HG02763 (cell line): ENCODE results near the gene PLEKHO2.

Source experiments
- ATAC-seq: cut with Tn5 transposase; IDR thresholded peaks from one replicate; pipeline ENCODE4 v1.9.1; 2021; ENCODE audit warnings: mild to moderate bottlenecking, moderate library complexity; ENCODE audit not compliant: unreplicated experiment

The PLEKHO2 gene

DNA sequence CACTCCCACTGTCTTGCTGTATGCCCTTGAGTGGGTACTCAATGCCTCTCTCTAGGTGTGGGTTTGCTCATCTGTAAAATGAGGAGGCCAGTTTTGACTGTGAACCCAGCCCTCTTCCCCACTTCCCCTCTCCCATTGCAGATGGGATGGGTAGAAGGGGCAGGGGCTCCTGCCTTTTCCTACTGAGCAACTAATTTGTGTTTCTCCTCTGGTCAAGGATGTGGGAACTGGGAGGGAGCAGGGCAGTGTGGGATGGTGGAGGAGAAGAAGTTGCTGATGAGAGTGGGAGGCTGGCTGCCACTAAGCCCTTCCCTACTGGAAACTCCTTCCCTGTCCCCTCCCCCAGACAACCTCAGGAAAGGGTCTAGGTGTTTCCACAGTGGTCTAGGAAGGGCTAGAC, 49.8 kb downstream of the PLEKHO2 start:
- ATAC-seq, result no peak

DNA sequence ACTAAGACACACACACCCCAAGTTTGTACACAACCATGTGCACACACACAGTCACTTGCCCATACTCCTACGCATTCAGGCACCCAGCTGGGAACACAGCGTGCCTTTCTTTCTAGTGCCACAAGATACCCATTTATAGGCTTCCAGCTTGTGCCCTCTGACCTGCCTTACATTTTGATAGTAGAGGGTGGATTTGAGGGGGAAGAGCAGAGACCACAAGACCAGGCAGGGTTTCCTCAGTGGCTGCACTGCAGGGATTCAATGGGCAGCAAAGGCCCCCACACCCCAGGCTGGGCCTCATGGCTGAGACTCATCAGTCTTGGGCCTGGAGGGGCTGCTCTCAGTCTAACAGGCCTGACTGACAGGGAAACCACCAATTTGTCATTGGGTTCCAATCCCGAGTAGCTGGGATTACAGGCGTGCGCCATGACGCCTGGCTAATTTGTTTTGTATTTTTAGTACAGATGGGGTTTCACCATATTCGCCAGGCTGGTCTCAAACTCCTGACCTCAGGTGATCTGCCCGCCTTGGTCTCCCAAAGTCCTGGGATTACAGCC, 51.2 kb downstream of the PLEKHO2 start:
- ATAC-seq, result no peak

GRCh38 chr15:64893481-64894394, 52.0 kb downstream of the PLEKHO2 start:
- ATAC-seq, result peak; percentile 63

- ATAC-seq, result peak; percentile 31
Observed at GRCh38 chr15:64894395-64895056, 52.8 kb downstream of the PLEKHO2 start.

GRCh38 chr15:64895285-64896065, 53.8 kb downstream of the PLEKHO2 start:
- no peak for ATAC-seq

DNA sequence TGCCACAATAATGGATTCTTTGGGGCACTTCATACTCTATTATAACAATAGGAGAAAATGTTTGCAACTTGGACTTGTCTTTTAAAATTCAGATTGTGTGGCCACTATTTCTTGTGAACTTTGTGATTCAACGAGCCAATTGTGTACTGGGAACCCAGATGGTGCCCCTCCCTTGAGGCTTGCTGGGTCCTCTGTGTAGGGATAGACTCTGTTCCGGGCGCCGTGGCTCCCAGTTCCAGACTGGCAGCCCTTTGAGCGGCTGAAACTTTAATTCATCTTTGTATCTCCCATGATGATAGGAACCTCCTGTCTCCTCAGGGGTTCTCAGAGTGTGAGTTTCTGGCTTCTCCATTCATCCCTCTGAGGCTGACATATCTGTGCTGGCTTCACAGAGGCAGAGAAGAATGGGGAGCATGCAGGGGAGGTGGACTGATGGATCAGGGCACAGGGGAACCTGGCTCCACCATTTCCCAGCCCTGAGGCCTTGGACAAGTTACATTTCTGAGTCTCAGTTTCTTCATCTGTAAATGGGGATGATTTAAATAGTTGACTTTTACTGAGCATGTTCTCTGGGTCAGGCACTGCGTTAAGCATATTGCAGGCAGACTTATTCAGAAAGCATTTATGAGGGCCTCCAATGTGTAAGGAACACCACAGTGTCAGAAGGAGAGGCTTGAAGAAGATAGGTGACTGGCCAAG, 54.8 kb downstream of the PLEKHO2 start:
- ATAC-seq, result no peak

GRCh38 chr15:64897345-64897985, 55.8 kb downstream of the PLEKHO2 start:
- ATAC-seq, result no peak

GRCh38 chr15:64898406-64898805, 56.7 kb downstream of the PLEKHO2 start:
- ATAC-seq, result no peak

- ATAC-seq, result no peak
Observed at GRCh38 chr15:64901141-64901540, 59.4 kb downstream of the PLEKHO2 start.

GRCh38 chr15:64901914-64902313, 60.2 kb downstream of the PLEKHO2 start:
- ATAC-seq, result no peak

GRCh38 chr15:64902863-64903262, 61.1 kb downstream of the PLEKHO2 start:
- ATAC-seq, result no peak

- no peak for ATAC-seq
Observed at GRCh38 chr15:64903326-64903950, 61.7 kb downstream of the PLEKHO2 start.

GRCh38 chr15:64904189-64904588, 62.5 kb downstream of the PLEKHO2 start:
- ATAC-seq, result no peak

DNA sequence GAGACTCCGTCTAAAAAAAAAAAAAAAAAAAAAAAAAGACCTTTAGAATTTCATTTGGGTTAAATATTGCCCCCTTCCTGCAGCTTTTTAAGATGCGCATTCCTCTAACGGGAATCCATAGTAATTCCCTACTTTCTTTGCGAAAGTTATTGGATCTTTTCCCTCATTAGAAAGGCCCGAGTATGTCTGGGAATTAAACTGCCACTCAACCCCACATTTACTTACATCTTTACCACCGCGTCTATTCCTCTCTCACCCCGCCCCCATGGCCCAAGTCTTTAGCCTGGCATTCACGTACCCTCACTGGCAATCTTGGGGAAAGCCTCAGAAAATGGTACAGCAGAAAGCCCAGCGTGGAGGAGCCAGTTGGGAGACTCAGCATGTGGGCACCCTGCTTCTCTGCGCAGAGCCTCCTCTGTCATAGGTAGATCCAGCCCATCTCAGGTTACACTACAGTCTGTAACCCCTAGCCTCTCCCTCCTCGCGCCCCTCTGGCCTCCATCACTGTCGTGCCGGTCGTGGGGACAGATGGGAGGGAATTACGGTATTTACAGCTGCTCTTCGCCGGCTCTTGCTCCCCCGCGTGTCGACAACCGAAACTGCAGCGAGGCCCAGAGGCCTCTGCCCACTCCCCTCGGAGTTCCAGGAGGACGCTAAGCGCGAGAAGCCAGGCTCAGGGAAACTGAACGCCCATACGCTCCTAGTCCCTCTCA, 63.6 kb downstream of the PLEKHO2 start:
- peak; percentile 51 for ATAC-seq

GRCh38 chr15:64905941-64906340, 64.2 kb downstream of the PLEKHO2 start:
- no peak for ATAC-seq

DNA sequence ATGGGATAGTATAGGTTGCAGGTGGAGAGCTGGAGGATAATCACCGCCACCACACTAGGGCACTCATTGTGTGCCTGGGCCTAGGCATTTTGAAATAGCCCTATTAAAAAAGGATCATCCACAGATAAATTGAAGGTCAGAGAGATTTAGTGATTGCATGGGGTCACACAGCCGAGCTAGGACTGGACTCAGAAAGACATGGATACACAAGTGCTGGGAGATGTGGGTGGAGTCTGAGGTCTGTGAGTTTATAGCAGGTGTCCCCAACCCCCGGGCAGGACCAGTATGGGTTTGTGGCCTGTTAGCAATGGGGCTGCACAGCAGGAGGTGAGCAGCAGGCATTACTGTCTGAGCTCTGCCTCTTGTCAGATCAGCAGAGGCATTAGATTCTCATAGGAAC, 64.7 kb downstream of the PLEKHO2 start:
- ATAC-seq, result no peak

DNA sequence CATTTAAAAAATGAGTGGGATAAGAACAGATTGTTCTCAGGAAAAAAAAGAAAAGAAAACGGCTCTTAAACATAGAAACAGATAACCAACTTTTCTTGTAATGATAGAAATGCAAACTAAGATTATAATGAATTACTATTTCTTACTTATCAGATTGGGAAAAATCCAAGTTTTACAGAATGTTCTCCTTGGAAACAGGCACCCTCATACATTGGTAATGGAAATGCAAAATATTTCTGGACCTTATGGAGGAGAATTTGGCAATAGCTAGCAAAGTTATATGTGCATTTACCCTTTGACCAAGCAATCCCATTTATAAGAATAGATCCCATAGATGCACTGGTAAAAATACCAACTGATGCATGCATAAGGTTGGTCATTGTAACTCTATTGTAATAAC, 66.3 kb downstream of the PLEKHO2 start:
- ATAC-seq, result no peak

GRCh38 chr15:64909546-64909945, 67.8 kb downstream of the PLEKHO2 start:
- no peak for ATAC-seq
